ENCODE data around the gene STOX2.

The STOX2 gene

DNA sequence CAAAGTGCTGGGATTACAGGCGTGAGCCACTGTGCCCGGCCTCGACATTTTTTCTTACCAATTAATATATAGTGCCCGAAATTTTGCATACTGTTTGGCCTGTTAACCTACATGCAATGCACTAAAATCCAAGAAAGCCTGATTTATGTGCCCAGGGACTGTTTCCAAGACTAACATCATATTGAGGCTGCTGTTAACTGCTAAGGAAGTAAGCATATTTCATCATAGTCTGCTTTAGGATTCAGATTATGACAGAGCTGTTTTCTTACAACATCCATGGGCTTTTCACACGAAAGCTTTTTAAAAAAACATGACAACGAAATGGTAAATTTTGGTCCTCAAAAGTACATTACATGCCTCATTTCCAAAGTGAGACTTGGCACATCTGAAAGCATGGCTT, 84.4 kb downstream of the STOX2 start:
- peak; percentile 83 for DNase-seq

GRCh38 chr4:183989931-183990330, 84.8 kb downstream of the STOX2 start:
- DNase-seq: peak; percentile 38

- no peak for DNase-seq
Measured at GRCh38 chr4:183993676-183994075, 88.6 kb downstream of the STOX2 start.

DNA sequence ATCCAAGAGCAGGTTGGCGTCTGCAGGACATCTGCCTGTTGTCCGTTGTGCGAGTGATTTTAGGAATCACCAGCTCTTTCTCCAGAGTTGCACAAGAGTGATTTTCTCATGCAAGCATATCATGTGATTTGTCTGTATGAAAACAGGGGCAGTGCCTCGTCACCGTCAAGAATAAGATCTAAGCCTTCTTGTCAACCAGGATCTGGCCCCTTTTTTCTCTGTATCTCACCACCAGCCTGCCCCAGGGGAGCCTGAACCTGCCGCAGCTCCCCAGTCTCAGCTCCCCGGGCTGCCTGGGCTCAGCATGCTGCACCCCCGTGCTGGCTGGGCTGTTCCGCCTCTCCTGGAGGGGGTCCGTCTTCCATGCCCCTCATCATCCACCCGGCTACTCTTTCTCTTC, 90.5 kb downstream of the STOX2 start:
- no peak for DNase-seq

- DNase-seq: peak; percentile 58
Measured at GRCh38 chr4:183996868-183997267, 91.8 kb downstream of the STOX2 start.

DNA sequence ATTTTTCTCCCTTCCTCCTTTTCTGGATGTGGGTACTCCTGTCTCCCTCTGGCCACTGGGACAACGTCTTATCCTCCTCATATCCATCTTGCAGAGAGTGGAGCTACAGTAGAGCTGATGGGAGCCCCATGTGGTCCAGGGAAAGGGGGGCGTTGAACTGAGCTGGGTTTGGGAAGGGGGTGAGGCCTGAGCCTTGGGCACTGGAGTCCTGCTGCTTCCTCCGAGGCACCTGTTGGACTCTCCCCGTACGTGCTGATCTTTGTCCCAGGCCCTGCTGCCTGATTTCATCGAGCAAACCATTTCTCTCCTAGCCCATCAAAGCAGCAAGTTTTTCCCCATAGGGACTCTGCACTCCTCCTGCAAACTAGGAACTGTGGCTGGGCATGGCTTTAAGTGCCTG, 94.3 kb downstream of the STOX2 start:
- DNase-seq: no peak

GRCh38 chr4:184000457-184001396, 95.6 kb downstream of the STOX2 start:
- no peak for DNase-seq

GRCh38 chr4:184003433-184003832, 98.3 kb downstream of the STOX2 start:
- DNase-seq: no peak

GRCh38 chr4:184007891-184008290, 102.8 kb downstream of the STOX2 start:
- DNase-seq: peak; percentile 29

DNA sequence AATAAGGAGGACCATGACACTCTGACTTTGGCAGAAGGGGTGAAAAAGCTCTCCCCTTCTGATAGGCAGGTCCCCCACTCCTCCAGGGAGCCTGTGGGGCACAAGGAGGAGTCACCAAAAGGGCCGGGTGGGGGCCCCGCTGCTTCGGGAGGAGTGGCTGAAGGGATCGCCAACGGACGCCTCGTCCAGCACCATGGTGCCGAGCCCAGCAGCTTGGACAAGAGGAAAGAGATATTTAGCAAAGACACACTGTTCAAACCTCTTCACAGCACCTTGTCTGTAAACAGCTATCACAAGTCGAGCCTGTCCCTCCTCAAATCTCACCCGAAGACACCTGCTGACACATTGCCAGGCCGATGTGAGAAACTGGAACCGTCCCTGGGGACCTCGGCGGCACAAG, 105.6 kb downstream of the STOX2 start:
- no peak for DNase-seq

- no peak for DNase-seq
Measured at GRCh38 chr4:184011826-184012380, 106.8 kb downstream of the STOX2 start.

DNA sequence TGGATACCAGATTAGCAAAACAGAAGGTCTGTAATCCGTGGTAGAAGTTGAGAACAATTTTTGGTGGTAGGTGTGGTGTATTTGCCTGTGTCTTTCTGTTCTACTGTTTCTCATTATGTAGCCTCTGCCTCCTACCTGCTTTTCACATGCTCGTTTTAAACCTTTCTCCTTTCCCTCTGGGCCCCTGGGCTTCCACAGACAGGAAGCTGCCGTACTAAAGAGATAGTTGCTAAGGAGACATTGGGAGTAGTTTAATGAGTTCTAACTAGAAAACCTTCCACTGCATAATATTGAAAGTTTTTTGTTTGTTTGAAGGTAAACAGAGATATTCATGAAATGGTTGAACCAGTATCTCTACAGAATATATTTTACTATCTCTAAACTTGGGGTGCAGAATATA, 107.8 kb downstream of the STOX2 start:
- no peak for DNase-seq

DNA sequence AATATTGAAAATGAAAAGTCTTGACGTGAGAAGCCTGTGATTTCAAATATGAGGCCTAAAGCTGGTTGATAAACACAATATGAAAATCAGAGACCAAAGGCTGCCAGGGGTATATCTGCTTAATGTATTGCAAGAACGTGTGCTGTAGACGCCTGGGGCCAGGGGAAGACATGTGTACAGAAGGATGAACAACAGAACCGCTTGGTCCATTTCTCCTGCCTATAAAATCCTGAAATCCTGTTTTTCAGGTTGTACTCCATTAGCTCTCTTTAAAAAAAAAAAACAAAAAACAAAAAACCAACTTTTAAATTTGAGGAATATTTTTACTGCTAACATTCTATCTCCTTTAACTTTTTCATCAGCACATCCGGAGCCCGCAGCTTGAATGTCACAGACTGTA, 109.2 kb downstream of the STOX2 start:
- DNase-seq: no peak

- DNase-seq: peak; percentile 6
Measured at GRCh38 chr4:184016759-184017668, 111.9 kb downstream of the STOX2 start.

DNA sequence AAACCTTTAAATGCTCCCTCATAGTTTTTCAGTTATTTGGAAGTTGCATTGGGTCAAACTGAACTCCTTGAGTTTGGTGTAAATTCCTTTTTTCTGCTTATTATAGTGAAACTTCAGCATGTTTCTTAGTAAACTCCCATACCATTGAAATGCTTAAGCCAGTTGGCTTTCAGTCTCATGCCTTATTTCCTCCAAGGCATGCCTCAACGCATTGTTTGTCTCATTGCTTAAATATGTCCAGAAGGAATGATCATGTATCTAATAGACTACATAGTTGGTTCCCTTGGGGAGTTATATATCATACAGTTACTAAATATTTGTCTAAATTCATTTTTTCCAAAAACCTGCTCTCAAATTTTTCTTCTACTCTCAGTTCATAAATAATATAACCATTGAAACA, 114.0 kb downstream of the STOX2 start:
- peak; percentile 69 for DNase-seq

- no peak for DNase-seq
Measured at GRCh38 chr4:184019667-184020623, 114.8 kb downstream of the STOX2 start.

GRCh38 chr4:184021389-184021788, 116.3 kb downstream of the STOX2 start:
- DNase-seq: no peak

DNA sequence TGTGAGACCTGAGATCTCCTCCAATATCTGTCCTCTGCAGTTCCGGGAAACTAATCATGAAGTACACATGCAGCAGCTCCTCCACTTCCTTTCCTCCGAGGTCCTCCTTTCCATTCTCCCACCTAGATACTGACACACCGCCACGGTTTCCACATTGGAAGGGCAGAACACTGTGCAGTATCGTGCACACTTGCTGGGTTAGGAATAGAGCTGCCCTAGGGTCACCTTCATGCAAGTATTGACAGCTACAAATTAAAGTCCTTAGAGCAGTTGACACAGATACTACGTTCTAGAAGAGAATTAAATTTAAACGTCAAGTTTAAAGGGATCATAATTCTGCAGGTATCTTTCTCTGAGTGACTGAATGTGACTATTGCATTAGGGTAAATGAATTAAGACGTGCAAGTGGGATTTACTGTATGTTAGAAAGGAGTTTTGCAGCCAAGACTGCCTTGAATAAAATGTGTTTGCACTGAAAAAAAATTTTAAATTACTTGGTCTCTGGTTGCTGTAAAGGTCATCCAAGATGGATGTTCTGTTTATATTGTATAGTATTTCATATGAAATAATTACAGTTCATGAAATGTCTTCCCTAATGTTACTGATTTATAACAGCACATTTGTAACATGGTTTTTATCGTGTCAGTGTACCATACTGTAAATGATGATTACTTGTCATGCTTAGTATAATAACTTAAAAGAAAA, 117.7 kb downstream of the STOX2 start:
- no peak for DNase-seq

- no peak for DNase-seq
Measured at GRCh38 chr4:184024637-184025036, 119.5 kb downstream of the STOX2 start.

DNA sequence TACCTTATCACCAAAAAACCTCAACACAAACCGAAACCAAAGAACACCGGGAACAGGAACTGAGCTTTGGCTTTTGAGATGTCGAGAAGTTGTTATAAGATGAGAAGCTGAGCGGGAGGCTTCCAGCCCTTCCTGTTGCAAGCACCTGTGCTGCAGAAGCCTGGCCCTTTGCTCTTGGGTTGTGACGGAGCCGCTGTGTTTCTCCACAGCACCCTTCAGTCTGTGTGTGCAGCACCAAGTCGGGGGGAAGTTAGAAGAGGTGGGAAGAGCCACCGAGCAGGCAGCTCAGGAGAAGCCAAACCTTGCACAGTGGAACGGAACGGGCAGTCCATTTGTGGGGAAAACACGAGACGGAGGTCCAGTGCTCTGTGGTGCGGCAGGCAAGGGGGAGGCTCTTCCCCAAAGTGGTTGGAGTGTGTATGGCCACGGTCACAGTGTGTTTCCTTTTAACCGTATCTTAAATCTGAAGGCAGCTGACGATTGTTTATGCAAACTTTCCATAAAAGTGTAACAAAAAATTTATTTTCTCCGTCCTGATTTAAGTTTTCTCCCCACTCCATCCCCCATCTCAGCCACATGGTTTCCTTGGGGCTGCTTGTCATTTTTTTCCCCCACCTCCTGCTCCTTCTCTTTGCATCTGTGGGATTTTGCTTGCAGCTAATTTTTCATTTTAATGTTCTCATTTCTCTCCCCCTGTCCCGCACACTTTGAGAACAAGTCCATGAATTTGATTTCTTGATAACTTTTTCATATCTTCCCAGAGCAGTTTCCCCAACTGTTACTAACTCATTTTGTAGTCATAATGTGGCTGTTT, 123.7 kb downstream of the STOX2 start:
- no peak for DNase-seq

DNA sequence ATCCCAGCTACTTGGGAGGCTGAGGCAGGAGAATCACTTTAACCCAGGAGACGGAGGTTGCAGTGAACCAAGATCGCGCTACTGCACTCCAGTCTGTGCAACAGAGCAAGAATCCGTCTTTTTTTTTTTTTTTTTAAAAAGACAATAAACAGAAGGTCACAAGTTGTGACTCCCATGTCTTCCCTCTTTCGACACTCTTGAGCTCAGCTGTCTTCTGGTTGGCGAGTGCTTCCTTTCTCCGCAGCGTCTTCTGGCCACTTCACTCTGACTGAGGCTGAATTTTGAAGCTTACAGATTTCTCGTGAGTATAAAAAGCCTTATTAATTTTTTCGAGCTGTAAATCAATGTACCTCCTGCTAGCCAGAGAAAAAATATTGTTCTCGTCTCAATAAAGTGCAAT, 124.9 kb downstream of the STOX2 start:
- no peak for DNase-seq
